ENCODE results near the gene AGGF1. TPM values are rescaled to one million over a fixed set of nuclear protein-coding genes. Genes with fewer than 3 reads are reported as not detected.

The AGGF1 gene
- total RNA-seq, 4 donors from 2014 or later, result 17.5 to 21.2 (median 19.0) TPM

DNA sequence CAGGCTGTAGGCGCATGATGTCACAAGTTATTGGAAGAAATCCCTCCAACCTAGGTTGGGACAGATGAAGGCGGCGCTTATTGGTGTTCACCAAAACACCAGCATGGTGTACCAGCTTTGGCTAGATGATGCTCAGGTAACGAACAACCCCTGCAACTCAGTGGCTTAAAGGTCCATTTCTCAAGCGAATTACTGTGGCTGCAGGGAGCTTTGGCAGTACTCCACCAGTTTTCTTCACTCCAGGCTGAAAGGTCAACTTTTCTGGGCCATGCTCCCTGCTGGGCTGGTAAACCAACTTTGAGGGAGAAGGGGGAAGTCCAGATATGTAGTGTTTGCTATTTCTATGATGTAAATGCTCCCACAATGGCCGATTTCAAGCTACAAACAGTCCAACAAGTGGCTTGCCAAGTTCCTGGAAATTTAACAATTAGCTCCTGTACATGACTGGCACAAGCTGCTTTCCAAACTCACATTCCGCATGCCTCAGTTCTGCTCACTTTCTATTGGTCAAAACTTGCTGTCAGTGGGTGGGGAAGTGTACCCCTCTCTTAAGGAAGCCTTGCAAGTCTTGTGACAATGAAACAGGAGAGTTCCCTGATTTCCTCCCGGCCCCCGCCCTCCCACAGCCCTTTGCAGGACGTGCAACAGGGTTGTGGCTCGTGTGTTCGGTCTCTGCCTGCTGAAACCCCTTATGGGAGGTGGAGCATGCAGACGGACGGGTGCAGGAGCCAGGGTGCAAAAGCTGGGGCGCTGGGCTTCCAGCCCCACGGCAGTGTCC lies 57.5 kb downstream of the AGGF1 start:
- TF ChIP-seq POLR2A (IDR thresholded peaks at IDR 0.05) (no peak), POLR2AphosphoS5 (IDR thresholded peaks at IDR 0.05) (no peak)
- TF ChIP-seq, protein P1, sequence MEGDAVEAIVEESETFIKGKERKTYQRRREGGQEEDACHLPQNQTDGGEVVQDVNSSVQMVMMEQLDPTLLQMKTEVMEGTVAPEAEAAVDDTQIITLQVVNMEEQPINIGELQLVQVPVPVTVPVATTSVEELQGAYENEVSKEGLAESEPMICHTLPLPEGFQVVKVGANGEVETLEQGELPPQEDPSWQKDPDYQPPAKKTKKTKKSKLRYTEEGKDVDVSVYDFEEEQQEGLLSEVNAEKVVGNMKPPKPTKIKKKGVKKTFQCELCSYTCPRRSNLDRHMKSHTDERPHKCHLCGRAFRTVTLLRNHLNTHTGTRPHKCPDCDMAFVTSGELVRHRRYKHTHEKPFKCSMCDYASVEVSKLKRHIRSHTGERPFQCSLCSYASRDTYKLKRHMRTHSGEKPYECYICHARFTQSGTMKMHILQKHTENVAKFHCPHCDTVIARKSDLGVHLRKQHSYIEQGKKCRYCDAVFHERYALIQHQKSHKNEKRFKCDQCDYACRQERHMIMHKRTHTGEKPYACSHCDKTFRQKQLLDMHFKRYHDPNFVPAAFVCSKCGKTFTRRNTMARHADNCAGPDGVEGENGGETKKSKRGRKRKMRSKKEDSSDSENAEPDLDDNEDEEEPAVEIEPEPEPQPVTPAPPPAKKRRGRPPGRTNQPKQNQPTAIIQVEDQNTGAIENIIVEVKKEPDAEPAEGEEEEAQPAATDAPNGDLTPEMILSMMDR (IDR thresholded peaks at IDR 0.05), result no peak
- Histone ChIP-seq H3K27ac (peak overlapping the region; percentile 84 to 95 (median 92)), H3K27me3 (no peaks in the 10 kb centered on the region), H3K4me3 (peak overlapping the region; percentile 79 to 84), H3K36me3 (peaks cover 0 to 11% of the 10 kb centered on the region in 2 donors), H3K4me1 (peaks cover 0 to 31% (median 8%) of the 10 kb centered on the region in 3 donors), H3K9me3 (no peaks in the 10 kb centered on the region)
- 0 to 11% methylated on average over 3 to 5 of the region's 16 CpGs for WGBS, 2 donors (ENCODE audit: low coverage in 1 of 2)
- peak; percentile 34 for ATAC-seq

DNA sequence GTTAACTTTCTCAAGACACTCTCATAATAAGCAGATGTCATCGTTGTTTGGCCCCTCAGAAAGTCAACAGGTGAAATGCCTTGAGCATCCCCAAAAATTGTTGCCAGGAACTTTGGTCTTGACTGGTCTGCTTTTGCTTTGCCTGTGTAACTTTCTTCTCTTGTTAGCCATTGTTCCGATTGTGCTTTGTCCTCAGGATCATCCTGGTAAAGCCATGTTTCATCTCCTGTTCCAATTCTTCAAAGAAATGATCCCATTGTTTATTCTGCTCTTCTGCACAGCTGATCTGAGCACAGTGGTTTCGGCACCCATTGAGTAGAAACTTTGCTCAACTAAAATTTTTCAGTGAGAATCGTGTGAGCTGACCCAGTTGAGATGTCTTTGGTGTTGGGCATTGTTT lies 65.0 kb downstream of the AGGF1 start:
- 75 to 94% methylated on average over 3 to 4 of the region's 4 CpGs for WGBS, 2 donors (ENCODE audit: low coverage in 1 of 2)
- ATAC-seq, result no peak
- no peak overlapping the region for H3K4me3 ChIP-seq
- H3K27me3 ChIP-seq, result no peaks in the 10 kb centered on the region
- H3K36me3 ChIP-seq, result peaks cover 0 to 4% of the 10 kb centered on the region in 2 donors
- no peaks in the 10 kb centered on the region for H3K9me3 ChIP-seq
- no peak overlapping the region for H3K27ac ChIP-seq
- TF ChIP-seq POLR2A (IDR thresholded peaks at IDR 0.05), result no peak
- TF ChIP-seq, protein P1 (IDR thresholded peaks at IDR 0.05), result no peak
- no peak for TF ChIP-seq POLR2AphosphoS5 (IDR thresholded peaks at IDR 0.05)
- no peak for TF ChIP-seq EP300 (IDR thresholded peaks at IDR 0.05)
- no peaks in the 10 kb centered on the region for H3K4me1 ChIP-seq

DNA sequence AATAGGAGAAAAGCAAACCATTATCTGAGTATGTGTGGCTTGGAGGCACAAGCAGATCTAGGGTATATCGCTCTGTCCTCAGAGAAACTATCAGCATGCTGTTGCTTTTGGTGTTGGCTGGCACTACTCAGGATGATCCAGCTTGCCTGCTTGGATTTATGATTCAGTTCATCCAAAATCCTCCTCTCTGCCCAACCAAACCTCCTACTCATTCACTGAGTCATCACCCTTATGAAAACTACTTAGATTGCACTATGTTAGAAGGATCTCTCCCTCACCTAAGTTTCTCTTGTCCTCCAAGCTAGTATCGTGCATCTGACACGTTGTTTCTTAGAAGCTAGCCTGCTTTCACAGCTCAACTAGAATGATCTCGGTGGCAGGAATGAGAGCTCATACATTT lies 71.1 kb downstream of the AGGF1 start:
- no peak for ATAC-seq
- Histone ChIP-seq H3K36me3 (peaks cover 0 to 22% of the 10 kb centered on the region in 2 donors), H3K9me3 (no peaks in the 10 kb centered on the region), H3K27me3 (no peaks in the 10 kb centered on the region), H3K4me1 (no peaks in the 10 kb centered on the region), H3K4me3 (no peak overlapping the region), H3K27ac (no peak overlapping the region)
- 77 to 80% methylated on average over 3 to 4 of the region's 4 CpGs for WGBS, 2 donors (ENCODE audit: low coverage in 1 of 2)
- TF ChIP-seq, protein P1 (IDR thresholded peaks at IDR 0.05), result no peak
- TF ChIP-seq EP300 (IDR thresholded peaks at IDR 0.05), result no peak
- no peak for TF ChIP-seq POLR2AphosphoS5 (IDR thresholded peaks at IDR 0.05)
- TF ChIP-seq POLR2A (IDR thresholded peaks at IDR 0.05), result no peak

DNA sequence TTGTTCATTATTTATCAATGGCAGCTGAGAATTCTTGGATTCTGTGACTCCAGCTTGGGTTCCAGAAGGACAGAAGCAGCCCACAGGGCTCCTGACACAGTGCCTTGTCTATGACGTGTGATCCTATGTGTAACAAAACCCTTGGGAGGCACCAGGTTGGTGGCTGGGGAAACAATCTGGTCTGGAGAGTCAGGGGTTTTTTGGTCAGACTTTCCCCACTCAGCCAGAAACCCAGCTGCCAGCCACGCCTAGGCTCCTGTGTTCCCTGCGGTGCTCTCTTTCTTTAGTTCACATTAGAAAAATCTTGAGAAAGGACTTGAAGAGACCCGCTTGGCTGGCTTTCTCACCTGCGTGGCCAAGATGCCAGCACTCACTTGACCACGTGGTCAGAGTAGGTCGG lies 72.3 kb downstream of the AGGF1 start:
- WGBS, 2 donors (ENCODE audit: low coverage in 1 of 2), result 94 to 100% methylated on average over 3 to 4 of the region's 7 CpGs
- ATAC-seq, result no peak
- no peak overlapping the region for H3K27ac ChIP-seq

More for the DNA sequence above, 72.3 kb downstream of the AGGF1 start:
- Histone ChIP-seq H3K36me3 (peaks cover 0 to 22% of the 10 kb centered on the region in 2 donors), H3K4me3 (no peak overlapping the region), H3K27me3 (no peaks in the 10 kb centered on the region), H3K9me3 (no peaks in the 10 kb centered on the region), H3K4me1 (no peaks in the 10 kb centered on the region)
- TF ChIP-seq EP300 (IDR thresholded peaks at IDR 0.05) (no peak), POLR2A (IDR thresholded peaks at IDR 0.05) (no peak), POLR2AphosphoS5 (IDR thresholded peaks at IDR 0.05) (no peak)
- TF ChIP-seq, protein P1 (IDR thresholded peaks at IDR 0.05), result no peak

Data from gastroesophageal sphincter (tissue), 4 donors.